GM19351 (cell line): ENCODE data around the gene PLXNB3.

Experiments
- ATAC-seq: cut with Tn5 transposase; IDR thresholded peaks from one replicate; pipeline ENCODE4 v1.9.1; 2021; ENCODE audit warnings: mild to moderate bottlenecking, moderate library complexity; ENCODE audit not compliant: unreplicated experiment

PLXNB3 gene

DNA sequence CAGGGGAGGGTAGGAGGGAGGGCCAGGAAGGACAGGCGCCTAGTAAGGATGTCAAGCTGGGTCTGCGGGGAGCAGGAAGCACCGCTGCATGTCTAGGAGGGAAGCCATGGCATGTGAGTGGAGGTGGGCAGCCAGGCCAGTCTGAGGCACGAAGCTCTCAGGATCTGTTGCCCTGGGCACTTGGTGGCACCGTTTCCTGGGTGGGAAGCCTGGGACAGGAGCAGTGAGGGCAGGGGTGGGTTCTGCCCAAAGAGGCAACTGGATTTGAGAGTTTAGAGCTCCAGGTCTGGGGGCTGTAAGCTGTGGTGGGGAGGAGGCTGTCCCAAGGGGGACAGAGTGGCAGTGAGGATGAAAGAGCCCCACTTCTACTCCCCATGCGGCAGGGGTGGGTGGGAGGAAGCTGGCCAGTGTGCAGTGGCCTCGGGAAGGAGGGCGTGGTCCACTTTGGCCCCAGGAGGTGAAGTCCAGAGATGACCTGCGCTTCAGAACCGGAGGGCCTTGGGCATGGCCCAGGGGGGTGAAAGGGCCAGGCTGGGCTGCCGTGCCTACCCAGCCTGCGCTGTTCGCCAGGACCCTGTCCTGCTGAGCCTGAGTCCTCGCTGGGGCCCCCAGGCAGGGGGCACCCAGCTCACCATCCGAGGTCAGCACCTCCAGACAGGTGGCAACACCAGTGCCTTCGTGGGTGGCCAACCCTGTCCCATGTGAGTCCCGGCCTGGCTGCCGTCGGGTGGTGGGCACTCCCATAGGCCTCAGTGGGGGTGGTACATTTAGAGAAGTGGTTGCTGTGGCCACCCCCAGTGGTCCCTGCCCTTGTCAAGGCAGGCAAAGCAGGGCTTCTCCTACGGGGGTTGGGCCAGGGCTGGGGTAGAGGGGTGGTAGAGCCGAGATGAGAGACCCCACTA is 8.5 kb downstream of the PLXNB3 start:
- no peak for ATAC-seq

DNA sequence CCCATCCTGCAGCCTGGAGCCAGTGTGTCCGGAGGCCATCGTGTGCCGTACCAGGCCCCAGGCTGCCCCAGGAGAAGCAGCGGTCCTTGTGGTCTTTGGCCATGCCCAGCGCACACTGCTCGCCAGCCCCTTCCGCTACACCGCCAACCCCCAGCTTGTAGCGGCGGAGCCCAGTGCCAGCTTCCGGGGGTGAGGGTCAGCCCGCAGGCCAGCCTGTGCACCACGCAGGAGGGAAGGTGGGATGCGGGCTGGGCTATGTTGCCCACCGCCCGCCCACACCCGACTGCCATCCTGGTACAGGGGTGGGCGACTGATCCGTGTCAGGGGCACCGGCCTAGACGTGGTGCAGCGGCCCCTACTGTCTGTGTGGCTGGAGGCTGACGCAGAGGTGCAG is 9.2 kb downstream of the PLXNB3 start:
- no peak for ATAC-seq

DNA sequence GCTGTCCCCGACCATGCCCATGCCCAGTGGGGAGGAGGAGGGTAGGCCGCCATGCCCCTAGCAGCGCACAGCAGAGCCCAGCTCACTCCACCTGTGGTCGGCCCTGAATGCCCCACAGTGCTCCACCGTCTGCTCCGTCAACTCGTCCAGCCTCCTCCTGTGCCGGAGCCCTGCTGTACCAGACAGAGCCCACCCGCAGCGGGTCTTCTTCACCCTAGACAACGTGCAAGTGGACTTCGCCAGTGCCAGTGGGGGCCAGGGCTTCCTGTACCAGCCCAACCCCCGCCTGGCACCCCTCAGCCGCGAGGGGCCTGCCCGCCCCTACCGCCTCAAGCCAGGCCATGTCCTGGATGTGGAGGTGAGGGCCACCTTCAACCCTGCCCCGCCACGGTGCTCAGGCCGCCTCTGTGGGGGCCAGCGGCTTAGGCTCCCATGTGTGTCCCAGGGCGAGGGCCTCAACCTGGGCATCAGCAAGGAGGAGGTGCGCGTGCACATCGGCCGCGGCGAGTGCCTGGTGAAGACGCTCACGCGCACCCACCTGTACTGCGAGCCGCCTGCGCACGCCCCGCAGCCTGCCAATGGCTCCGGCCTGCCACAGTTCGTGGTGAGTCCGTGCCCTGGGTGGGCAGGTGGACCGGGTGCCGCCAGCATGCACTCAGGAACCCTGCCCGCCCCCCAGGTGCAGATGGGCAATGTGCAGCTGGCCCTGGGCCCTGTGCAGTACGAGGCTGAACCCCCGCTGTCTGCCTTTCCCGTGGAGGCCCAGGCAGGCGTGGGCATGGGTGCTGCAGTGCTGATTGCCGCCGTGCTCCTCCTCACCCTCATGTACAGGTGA is 9.9 kb downstream of the PLXNB3 start:
- ATAC-seq: no peak

DNA sequence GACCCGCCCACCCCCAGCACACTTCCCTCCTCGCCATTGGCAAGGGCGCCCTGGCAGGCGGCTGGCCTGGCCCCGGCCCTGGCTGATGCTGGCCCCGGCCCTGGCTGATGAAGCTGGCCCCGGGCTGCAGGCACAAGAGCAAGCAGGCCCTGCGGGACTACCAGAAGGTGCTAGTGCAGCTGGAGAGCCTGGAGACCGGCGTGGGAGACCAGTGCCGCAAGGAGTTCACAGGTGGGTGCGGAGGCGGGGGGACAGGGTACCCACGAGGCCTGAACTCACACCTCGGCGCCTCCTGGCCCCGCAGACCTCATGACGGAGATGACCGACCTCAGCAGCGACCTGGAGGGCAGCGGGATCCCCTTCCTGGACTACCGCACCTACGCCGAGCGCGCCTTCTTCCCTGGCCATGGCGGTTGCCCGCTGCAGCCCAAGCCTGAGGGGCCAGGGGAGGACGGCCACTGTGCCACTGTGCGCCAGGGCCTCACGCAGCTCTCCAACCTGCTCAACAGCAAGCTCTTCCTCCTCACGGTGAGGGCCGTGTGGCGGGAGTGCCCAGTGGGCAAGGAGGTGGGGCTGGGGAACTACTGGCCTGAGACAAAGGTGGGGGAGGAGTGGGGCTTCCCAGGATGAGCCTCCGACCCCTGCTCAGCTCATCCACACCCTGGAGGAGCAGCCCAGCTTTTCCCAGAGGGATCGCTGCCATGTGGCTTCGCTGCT is 10.7 kb downstream of the PLXNB3 start:
- ATAC-seq: no peak

DNA sequence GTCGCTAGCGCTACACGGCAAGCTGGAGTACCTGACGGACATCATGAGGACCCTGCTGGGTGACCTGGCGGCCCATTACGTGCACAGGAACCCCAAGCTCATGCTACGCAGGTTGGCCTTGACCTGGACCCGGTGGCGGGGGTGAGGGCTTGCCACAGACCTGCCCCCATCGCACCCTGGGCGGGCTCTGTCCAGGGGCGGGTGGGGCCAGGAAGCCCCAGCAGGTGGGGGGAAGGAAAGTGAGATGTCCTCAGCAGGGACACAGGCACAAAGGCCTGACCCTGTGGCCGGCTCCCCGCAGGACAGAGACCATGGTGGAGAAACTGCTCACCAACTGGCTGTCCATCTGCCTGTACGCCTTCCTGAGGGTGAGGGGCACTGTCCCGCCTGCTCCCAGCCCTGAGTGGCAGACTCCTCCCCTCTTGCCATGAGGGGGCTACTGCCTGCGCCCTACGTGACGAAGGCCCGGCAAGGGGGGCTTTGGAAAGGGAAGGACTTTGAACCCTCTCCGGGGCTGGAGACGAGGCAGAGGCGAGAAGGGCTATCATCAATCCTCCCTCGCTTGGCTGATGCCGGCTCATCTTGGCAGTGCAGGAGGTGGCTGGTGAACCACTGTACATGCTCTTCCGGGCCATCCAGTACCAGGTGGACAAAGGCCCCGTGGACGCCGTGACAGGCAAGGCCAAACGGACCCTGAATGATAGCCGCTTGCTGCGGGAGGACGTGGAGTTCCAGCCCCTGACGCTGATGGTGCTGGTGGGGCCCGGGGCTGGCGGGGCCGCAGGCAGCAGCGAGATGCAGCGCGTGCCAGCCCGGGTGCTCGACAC is 11.5 kb downstream of the PLXNB3 start:
- ATAC-seq: no peak

DNA sequence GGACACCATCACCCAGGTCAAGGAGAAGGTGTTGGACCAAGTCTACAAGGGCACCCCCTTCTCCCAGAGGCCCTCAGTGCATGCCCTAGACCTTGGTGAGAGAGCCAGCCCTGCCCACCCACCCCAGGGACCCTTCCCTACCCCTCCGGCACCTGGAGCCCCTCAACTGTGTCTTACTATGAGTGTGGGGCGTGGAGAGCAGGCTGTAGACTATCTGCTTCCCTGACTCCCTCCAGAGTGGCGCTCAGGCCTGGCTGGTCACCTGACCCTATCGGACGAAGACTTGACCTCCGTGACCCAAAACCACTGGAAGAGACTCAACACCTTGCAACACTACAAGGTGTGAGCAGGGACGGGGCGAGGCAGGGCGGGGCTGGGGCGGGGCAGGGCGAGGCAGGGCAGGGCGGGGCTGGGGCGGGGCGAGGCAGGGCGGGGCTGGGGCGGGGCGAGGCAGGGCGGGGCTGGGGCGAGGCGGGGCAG is 12.1 kb downstream of the PLXNB3 start:
- no peak for ATAC-seq

DNA sequence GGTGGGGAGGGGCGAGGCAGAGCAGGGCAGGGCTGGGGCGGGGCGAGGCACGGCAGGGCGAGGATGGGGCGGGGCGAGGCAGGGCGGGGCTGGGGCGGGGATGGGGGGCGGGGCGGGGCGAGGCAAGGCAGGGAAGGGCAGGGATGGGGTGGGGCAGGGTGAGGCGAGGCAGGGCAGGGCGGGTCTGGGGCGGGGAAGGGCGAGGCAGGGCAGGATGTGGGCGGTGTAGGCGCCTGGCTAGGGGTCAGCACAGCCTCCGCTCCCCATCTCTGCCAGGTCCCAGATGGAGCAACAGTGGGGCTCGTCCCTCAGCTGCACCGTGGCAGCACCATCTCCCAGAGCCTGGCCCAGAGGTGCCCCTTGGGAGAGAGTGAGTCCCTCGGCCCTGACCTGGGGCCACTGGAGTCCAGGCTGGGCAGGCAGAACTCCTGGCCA is 12.6 kb downstream of the PLXNB3 start:
- no peak for ATAC-seq

DNA sequence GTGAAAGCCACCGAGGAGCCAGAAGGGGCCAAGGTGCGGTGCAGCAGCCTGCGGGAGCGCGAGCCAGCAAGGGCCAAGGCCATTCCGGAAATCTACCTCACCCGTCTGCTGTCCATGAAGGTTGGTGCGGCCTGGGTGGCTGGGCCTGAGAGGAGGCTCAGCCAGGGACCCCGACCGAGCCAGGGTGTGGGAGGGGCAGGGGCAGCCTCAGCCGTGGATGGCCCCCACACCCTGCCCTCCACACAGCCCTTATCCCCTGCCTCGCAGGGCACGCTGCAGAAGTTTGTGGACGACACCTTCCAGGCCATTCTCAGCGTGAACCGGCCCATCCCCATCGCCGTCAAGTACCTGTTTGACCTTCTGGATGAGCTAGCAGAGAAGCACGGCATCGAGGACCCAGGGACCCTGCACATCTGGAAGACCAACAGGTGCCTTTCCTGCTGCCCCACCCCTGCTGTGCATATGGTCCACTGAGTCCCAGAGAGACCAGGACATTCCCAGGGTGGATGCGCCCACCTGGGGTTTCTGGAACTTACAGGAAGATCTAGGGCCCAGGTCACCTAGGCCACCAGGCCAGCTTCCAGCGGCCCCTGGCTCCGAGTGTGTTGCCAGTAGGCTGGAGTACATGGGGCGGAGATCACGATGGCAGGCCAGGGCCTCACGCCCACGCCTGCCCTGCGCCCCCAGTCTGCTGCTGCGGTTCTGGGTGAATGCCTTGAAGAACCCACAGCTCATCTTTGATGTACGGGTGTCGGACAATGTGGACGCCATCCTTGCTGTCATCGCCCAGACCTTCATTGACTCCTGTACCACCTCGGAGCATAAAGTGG is 13.4 kb downstream of the PLXNB3 start:
- ATAC-seq: no peak

DNA sequence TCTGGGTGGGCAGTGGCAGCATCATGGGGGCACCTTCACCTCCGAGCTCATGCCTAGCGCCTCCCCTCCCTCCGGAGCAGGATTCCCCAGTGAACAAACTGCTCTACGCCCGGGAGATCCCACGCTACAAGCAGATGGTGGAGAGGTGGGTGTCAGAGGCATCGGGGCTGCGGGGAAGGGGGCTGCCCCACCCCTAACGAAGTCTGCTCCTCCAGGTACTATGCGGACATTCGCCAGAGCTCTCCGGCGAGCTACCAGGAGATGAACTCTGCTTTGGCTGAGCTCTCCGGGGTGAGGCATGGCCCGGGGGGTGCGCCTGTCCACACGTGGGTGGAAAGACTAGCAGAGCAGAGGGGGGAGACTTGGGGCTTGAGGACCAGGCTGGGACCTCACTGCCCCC is 14.1 kb downstream of the PLXNB3 start:
- no peak for ATAC-seq

DNA sequence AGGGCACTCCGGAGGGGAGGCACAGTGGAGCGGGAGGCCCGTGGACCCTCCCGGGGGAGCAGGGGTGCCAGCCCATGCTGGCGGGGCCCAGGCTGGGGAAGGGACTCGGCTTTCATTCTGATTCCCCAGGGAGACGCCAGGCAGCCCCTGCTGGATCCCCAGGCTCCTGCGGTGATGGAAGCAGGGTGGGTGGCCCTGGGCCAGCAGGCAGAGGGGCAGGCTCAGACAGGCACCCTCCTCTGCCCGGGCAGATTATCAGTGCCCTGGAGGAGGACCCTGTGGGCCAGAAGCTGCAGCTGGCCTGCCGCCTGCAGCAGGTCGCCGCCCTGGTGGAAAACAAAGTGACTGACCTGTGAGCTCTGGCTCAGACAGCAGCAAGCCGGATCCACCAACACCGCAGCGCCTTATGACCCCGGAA is 14.6 kb downstream of the PLXNB3 start:
- ATAC-seq: no peak

DNA sequence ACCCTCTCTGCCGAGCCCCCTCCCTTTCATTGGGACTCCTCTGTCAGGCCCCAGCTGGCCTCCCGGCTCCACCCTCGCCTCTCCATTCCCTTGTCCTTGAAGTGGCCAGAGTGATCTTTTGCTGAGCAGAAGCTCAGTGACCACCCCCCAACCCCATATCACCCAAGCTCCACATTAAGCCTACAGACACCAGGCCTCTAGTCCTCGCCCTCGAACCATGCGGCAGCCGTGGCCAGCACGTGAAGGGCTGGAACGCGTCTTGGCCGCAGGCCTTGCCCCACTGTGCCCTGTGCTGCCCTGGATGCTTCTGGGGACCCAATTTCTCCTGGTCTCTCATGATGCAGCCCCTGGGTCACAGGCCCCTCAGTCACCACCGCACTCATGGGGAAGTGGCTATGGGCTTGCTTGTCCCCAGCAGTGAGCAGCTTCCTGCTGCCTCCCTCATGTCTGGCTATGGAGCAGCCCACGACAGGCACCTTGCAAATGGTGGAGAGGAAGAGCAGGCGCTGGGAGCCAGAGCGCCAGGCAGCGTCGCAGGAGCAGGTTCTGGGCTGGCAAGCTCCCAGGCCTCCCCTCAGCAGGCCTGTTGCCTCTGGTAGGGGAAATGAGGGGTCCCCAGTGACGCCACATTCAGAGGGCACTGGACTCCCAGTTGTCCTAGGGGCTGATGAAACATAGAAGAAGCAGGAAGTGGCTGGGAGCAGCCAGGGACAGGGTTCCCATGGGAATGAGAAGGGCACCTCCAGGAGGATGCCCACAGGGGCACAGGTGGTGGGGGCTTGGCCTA is 16.0 kb downstream of the PLXNB3 start:
- ATAC-seq: no peak

DNA sequence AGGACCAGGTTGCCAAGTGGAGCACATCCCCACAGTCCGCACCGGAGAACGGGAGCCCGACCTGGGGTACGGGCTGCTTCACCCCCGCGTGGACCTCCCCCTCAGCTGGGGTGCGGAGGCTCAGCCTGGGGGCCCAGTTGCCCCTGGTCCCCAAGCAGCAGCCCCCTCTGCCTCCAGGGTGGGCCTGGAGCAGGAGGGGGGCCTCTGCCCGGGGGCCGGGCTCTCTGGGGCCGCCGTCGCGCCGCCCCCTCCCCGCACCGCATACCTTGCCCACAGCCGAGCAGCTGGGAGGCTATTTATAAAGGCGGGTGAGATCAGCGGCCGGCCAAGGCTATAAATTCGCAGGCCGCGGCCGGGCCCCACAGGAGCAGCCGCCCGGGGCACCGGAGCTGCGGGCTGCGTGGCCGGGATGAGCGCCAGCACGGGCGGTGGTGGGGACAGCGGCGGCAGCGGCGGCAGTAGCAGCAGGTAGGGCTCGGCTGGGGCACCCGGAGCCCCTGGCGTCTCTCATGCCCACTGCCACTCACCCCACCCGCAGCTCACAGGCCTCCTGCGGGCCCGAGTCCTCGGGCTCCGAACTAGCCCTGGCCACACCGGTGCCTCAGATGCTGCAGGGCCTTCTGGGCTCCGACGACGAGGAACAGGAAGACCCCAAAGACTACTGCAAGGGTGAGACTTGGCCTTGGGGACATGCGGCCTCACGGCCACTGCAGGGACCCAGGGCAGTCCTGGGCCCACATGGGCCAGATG is 16.8 kb downstream of the PLXNB3 start, which contains the start of gene SRPK3:
Gene SRPK3, plus strand, starts transcription at position 364 of the 750 bp plus-strand sequence. Its CDS starts 46 bp downstream, at position 410.
- ATAC-seq: no peak

DNA sequence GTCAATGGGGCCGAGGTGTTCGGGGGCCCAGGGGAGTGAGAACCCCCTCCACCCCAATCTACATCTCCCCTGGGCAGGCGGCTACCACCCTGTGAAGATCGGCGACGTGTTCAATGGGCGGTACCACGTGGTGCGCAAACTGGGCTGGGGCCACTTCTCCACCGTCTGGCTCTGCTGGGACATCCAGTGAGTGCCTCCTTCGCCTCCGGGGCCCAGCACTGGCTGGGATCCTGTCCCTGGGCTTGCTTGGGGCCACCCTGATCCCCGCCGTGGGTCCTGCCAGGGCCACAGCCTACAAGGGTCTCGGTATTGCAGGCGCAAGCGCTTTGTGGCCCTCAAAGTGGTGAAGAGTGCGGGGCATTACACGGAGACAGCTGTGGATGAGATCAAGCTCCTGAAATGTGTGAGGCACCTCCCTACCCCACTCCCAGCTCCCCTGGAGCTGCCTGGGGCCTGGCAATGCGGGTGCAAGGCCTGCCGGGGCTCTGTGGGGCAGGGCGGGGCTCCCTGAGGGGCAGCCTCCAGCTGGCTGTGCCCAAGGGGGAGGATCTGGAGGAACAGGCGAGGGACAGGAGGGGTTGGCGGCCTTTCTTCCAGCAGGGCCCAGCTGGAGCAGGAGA is 17.5 kb downstream of the PLXNB3 start:
- no peak for ATAC-seq

DNA sequence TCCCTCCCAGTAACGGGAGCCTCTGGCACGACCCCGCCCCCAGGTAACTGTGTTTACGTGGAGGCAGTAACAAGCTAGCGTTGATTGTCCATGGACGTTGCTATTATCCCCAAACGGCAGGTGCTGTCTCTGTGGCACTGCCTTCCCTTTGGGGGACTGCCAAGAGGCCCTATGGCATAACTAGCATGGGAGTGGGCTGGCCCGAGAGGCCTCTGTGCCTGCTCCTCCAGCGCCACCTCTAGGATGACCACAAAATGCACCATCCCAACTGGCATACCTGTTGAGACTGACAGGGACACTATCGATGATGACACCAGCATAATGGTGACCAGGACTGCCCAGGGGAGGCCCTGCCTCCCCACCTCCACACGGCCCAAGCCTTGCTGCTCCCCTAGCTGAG is 18.3 kb downstream of the PLXNB3 start:
- no peak for ATAC-seq

DNA sequence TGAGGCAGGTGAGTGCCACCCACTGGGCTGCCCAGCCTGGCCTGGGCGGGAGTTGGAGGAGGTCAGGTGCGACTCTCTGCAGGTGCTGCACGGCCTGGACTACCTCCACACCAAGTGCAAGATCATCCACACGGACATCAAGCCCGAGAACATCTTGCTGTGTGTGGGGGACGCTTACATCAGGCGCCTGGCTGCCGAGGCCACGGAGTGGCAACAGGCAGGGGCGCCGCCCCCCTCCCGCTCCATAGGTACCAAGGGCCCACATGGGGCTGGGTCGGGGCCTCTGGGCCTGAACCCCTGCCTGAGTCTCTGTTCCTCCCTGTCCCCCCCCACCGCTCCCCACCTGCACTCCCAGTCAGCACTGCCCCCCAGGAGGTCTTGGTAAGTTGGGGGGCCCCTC is 18.8 kb downstream of the PLXNB3 start:
- ATAC-seq: no peak

DNA sequence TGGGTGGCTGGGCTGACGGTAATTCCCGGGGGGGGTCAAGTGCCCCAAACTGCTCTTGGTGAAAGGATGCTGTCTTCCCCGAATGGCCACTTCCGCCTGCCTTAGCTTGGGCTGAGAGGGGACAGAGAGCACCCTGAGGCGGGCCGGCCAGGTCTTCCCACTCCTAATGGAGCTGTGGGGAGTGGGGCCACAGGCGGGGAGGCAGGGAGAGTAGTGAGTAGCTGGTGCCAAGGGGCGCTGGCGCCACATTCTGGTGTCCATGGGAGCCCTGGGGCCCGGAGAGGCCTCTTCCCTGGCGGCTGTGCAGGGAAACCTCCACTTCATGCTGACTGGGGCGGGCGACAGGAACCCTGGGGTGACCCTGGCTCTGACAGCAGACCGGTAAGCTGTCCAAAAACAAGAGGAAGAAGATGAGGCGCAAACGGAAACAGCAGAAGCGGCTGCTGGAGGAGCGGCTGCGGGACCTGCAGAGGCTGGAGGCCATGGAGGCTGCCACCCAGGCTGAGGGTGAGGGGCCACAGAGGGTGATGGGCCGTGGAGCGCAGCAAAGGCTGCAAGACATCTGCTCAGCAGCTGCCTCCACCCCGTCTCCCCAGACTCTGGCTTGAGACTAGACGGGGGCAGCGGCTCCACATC is 19.4 kb downstream of the PLXNB3 start:
- ATAC-seq: no peak
